HEK293 (cell line): ENCODE data around the gene SIDT2.

ENCODE experiments used
- CTCF ChIP-seq: fragments of 450-650 bp; formaldehyde crosslinking; IDR thresholded peaks from 2 replicates; pipeline ENCODE4 v1.5.1; 2016; ENCODE audit warnings: missing biosample characterization, missing genetic modification characterization
- KLF10 ChIP-seq: fragments of 450-650 bp; IDR thresholded peaks from 2 replicates; pipeline ENCODE4 v1.5.1; 2018; ENCODE audit warnings: missing biosample characterization, mild to moderate bottlenecking, missing genetic modification characterization
- REST ChIP-seq: fragments of 450-650 bp; formaldehyde crosslinking; IDR thresholded peaks from 2 replicates; pipeline ENCODE4 v1.5.1; 2016; ENCODE audit warnings: missing biosample characterization, missing genetic modification characterization
- YY1 ChIP-seq: fragments of 450-650 bp; formaldehyde crosslinking; IDR thresholded peaks from 2 replicates; pipeline ENCODE4 v1.5.1; 2018; ENCODE audit warnings: missing biosample characterization, missing genetic modification characterization
- YY2 ChIP-seq: fragments of 450-650 bp; formaldehyde crosslinking; IDR thresholded peaks from 2 replicates; pipeline ENCODE4 v1.5.1; 2016; ENCODE audit warnings: missing biosample characterization, missing genetic modification characterization
- ZNF112 ChIP-seq: fragments of 450-650 bp; formaldehyde crosslinking; IDR thresholded peaks from 2 replicates; pipeline ENCODE4 v1.5.0; 2017; ENCODE audit warnings: missing biosample characterization, missing genetic modification characterization
- ZNF423 ChIP-seq: fragments of 450-650 bp; formaldehyde crosslinking; IDR thresholded peaks from 2 replicates; pipeline ENCODE4 v1.5.1; 2016; ENCODE audit warnings: missing biosample characterization, missing genetic modification characterization
- ZNF449 ChIP-seq: fragments of 450-650 bp; formaldehyde crosslinking; IDR thresholded peaks from 2 replicates; pipeline ENCODE4 v1.5.1; 2017; ENCODE audit warnings: missing biosample characterization, mild to moderate bottlenecking, missing genetic modification characterization, moderate library complexity
- ZNF585B ChIP-seq: fragments of 450-650 bp; formaldehyde crosslinking; IDR thresholded peaks from 2 replicates; pipeline ENCODE4 v1.5.1; 2016; ENCODE audit warnings: missing biosample characterization, missing genetic modification characterization
- ZNF785 ChIP-seq: fragments of 450-650 bp; formaldehyde crosslinking; IDR thresholded peaks from 2 replicates; pipeline ENCODE4 v1.5.1; 2016; ENCODE audit warnings: missing biosample characterization, missing genetic modification characterization
- ZNF843 ChIP-seq: fragments of 450-650 bp; formaldehyde crosslinking; IDR thresholded peaks from 2 replicates; pipeline ENCODE4 v1.5.1; 2016; ENCODE audit warnings: missing biosample characterization, missing genetic modification characterization

GRCh38 chr11:117228091-117228490 is 49.5 kb downstream of the SIDT2 start:
- TF ChIP-seq ZNF843 (tag by site-specific recombination): no peak
- no peak for TF ChIP-seq CTCF (tag by site-specific recombination)
- TF ChIP-seq YY1 (tag by site-specific recombination): no peak
- TF ChIP-seq KLF10 (tag by site-specific recombination): no peak
- TF ChIP-seq ZNF112 (tag by site-specific recombination): no peak
- no peak for TF ChIP-seq ZNF785 (tag by site-specific recombination)
- TF ChIP-seq REST (tag by site-specific recombination): no peak
- TF ChIP-seq ZNF423 (tag by site-specific recombination): no peak
- TF ChIP-seq ZNF585B (tag by site-specific recombination): no peak
- no peak for TF ChIP-seq ZNF449 (tag by site-specific recombination)
- TF ChIP-seq YY2 (tag by site-specific recombination): no peak
